Right ventricle myocardium inferior (tissue), 1 donor: Measurements from ENCODE around the gene TSEN34. TPM values are rescaled to one million over a fixed set of nuclear protein-coding genes. Genes with fewer than 3 reads are reported as not detected.
A peak's percentile ranks its signal among the peaks of the same experiment; 100 is the strongest.

ENCODE experiments used
- ATAC-seq: fragments of 200-7000 bp; cut with Tn5 transposase; one replicate; pipeline ENCODE4 v1.9.1; 2020; ENCODE audit warnings: mild to moderate bottlenecking, moderate library complexity
- DNase-seq: peaks from one replicate; pipeline ENCODE4 v3.0.0; 2021; ENCODE audit errors: missing footprints
- intact Hi-C: fragments of 100-400 bp; cut with DNase I; formaldehyde crosslinking; loops from one replicate; pipeline ENCODE4 v1.11.0; 2022
- long read RNA-seq: library from polyadenylated mRNA; unstranded; transcript quantifications from one replicate; pipeline ENCODE4 v2.0.0, GENCODE V29; 2021
- total RNA-seq: library from RNA; stranded (reverse); fragmentation: NEBNext Ultra II Directional; extraction: Animal tissue kit (Norgen Biotek cat#: 25700); gene quantifications from one replicate; pipeline ENCODE4 v1.2.1, GENCODE V29; 2021
- donor health status: DM: no; HTN: yes; CAD: no; lungs with severe emphysema.

TSEN34 gene
- total RNA-seq, result 16.1 TPM
- long read RNA-seq, transcript TSEN34-201 (5 exons, 2,294 nt), result minor isoform, 7 of 22 reads
- long read RNA-seq, transcript TSEN34-203 (4 exons, 1,349 nt), result major isoform, 11 of 22 reads
- long read RNA-seq, partial matches to known transcripts, result 3 of 22 reads
- long read RNA-seq, other reads (novel, unspliced or antisense), result 1 of 22 reads

DNA sequence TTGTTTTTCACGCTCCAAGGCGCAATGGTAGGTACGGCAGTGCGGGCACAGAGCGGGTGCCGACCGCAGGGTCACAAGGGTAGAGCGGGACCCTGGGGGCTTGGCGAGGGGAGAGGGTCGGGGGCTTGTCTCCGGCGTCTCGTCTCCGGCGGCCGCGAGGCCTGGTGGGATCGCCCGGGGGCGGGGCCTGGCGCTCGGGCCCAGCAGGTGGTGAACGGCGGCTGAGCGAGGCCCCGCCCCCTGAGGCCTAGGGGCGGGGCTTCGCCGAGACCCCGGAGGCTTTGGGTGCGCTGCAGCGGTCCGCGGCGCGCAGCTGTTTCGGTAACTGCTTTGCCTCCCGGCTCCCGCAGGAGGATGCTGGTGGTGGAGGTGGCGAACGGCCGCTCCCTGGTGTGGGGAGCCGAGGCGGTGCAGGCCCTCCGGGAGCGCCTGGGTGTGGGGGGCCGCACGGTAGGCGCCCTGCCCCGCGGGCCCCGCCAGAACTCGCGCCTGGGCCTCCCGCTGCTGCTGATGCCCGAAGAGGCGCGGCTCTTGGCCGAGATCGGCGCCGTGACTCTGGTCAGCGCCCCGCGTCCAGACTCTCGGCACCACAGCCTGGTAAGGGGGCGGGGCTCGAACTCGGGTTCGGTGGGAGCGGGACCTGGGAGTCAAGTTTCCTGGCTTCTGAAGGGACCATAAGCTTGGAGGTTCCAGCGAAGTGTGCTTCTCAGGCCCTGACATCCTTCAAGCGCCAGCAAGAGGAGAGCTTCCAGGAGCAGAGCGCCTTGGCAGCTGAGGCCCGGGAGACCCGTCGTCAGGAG, at the start of gene TSEN34:
TSS of gene TSEN34 (plus strand) at position 298 of the 800 bp plus-strand sequence. CDS start at position 355, 57 bp downstream.
- DNase-seq, result peak; percentile 96
- intact Hi-C loops, result loop anchor here (5.0 kb wide), 2 partner anchors 74 to 324 kb away; partner anchors contain the start of genes MYADM, PRPF31 and TFPT
- ATAC-seq, result peak; percentile 47

DNA sequence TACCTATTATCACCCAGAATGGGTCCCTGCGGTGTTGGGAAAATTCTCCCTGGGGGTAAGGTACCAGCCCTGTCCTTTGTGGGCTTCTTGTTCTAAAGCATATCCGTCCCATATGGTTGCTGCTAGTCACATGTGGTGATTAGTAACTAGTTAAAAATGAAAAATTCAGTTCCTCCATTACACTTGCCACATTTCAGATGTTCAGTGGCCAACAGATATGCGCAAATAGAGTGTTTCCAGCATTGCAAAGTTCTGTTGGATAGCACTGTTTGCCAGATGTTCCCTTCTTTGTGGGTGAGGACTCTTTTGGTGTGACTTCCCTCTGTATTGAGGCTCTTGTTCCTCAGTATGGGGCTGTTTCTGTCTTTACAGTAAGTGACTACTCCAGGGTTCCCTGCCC, 49.8 kb upstream of the TSEN34 start:
- intact Hi-C loops, result no loop called here
- no peak for ATAC-seq
- DNase-seq, result no peak

GRCh38 chr19:54142166-54142780, 48.8 kb upstream of the TSEN34 start:
- ATAC-seq, result no peak
- intact Hi-C loops, result no loop called here

DNA sequence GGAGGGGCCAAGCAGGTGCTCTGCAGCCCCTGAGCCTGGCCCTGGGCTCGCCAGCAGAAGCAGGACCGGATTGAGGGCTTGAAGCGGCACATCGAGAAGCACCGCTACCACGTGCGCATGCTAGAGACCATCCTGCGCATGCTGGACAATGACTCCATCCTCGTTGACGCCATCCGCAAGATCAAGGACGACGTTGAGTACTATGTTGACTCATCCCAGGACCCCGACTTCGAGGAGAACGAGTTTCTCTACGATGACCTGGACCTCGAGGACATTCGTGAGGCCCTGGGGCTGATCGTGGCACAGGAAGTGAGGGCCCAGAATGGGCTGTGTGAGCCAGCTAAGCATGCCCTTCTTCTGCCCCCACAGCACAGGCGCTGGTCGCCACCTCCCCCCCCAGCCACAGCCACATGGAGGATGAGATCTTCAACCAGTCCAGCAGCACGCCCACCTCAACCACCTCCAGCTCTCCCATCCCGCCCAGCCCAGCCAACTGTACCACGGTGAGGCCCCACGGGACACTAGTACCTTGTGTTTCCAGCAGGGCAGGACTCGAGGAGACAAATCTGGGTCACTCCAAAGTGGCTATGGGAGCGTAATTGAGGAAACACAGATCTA, 45.5 kb upstream of the TSEN34 start:
- DNase-seq, result no peak
- intact Hi-C loops, result no loop called here
- ATAC-seq, result no peak

More at GRCh38 chr19:54142166-54142780, 48.8 kb upstream of the TSEN34 start:
- DNase-seq, result no peak

DNA sequence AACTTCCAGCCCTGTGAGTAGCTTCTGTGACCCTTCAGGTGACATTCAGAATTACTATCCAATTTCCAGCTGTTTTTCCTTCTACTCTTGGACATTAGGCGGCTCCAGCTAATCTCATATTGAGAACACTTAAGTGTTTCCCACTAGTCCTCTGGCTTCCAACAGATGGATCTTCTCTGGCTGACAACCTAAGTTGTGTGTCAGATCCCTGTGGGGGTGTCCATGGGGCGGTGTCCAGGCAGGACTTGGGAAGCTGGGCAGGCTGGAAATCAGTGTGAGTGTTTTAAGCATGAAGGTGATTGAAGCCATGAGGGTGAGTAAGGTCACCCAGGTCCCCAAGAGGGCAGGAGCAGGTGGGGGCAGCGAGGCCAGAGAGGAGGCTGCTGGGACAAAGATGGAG, 43.4 kb upstream of the TSEN34 start:
- intact Hi-C loops, result no loop called here
- ATAC-seq (peak; percentile 83), DNase-seq (peak; percentile 81)

DNA sequence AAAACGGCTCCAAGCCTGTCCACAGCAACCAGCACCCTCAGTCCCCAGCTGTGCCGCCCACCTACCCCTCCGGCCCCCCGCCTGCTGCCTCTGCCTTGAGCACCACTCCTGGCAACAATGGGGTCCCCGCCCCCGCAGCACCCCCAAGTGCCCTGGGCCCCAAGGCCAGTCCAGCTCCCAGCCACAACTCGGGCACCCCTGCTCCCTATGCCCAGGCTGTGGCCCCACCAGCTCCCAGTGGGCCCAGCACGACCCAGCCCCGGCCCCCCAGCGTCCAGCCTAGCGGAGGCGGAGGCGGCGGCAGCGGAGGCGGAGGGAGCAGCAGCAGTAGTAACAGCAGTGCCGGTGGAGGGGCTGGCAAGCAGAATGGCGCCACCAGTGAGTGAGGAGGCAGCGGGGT, 43.0 kb upstream of the TSEN34 start:
- ATAC-seq (no peak), DNase-seq (no peak)
- intact Hi-C loops, result no loop called here

GRCh38 chr19:54149021-54149812, 41.9 kb upstream of the TSEN34 start:
- no peak for ATAC-seq
- intact Hi-C loops, result no loop called here
- DNase-seq, result no peak

GRCh38 chr19:54151362-54152035, 39.6 kb upstream of the TSEN34 start:
- intact Hi-C loops, result no loop called here
- no peak for ATAC-seq
- no peak for DNase-seq

- intact Hi-C loops, result no loop called here
- DNase-seq (no peak), ATAC-seq (no peak)
These were observed 38.8 kb upstream of the TSEN34 start for GRCh38 chr19:54152267-54152666.

DNA sequence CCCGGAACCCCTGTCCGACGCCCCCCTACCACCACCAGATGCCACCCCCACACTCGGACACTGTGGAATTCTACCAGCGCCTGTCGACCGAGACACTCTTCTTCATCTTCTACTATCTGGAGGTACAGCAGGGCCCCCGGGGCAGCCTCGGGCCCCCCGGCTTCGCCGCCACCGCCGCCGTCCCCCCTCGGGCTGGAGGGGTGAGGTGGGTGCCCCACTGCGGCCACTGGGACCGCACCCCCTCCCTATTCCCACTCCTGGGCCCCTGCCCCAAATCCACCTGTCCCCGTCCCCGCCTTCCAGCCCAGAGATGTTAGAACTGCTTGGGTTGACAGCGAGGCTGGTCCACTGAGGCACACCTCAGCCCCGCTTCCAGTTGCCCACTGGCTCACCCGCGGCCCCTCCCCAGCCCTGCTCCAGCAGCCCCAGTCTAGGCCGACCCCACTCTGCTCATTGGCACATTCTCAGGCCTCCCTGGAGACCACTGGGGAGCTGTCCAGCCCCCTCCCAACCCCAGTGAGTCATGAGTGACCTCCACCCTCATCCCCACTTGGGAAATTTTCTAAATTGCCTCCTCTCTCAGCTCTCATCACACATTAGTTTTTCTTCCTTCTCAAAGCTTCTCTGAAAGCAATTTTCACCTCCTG, 38.1 kb upstream of the TSEN34 start:
- intact Hi-C loops, result no loop called here
- peak; percentile 37 for ATAC-seq
- no peak for DNase-seq

DNA sequence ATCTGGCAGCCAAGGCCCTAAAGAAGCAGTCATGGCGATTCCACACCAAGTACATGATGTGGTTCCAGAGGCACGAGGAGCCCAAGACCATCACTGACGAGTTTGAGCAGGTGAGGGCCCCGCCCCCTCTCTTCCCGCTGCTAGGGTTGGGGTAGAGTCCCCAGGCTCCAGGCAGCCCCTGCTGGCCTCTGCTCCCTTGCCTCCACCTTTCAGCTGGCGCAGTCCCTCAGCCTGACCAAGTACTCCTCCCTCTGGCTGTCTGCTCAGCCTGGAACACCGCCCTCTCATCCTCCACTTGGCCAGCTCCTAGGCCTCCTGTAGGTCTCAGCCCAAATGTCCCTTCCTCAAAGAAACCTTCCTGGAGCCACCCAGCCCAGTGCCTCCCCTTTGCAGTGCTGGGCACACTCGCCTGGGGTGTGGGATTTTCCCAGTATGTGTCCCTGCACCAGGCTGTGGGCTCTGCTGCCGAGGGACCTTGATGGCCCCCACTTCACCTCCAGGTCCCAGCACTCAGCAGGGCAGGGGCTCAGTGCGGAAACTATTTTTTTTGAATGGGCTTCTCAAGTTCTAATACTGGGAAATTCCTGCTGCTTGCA, 37.3 kb upstream of the TSEN34 start:
- DNase-seq (no peak), ATAC-seq (peak; percentile 9)

DNA sequence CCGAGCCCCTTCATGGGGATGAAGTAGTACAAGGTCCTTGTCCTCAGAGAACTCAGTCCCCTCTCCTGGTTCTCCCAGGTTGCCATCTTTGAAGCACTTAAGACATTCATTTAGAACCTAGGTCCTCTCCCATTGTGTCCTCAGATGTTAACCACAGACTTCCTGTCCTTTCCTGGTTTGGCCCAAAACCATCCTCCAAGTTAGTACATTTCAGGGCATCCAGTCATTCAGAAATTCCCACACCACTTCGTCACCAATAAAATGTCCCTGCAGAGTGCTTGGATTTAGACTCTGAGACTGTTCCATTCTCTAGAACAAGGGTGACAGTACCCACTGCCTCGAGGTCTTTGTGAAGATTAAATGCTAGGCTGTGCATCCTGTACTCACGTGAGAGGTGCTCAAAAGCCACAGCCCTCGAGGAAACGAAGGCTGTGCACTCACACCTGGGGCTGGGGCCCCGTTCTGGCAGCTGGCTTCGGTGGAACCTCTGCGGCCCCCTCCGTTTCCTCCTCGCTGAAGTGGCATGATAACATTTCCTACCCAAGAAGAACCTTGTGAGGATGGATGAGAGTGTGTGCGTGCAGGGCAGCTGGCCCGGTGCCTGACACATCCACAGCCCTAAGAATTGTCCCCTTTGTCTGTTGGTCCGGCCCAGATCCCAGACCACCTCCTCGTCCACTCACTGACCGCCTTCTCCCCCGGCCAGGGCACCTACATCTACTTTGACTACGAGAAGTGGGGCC, 36.3 kb upstream of the TSEN34 start:
- ATAC-seq (no peak), DNase-seq (no peak)
- intact Hi-C loops, result no loop called here

More for the DNA sequence above, 37.3 kb upstream of the TSEN34 start:
- intact Hi-C loops, result no loop called here

DNA sequence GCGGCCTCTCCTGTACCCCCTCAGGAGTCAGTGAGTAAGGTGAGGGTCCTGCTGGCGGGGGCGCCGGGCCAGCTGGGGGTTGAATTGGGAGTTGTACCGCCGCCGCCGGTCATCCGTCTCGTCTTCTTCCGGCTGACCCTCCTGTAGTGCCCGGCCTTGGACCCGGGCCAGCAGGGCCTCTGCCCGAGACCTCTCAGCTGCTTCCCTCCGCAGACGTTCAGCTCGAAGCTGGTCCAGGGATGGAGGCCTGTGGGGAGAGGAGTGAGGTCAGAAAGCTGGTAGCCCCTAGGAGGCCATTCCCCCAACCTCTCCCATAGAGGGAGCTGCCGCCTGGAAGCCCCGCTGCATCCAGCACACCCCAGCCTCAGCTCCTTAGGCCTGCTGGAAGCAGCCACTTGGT, 35.4 kb upstream of the TSEN34 start:
- DNase-seq, result no peak
- intact Hi-C loops, result no loop called here
- no peak for ATAC-seq

- no peak for ATAC-seq
- DNase-seq, result no peak
- intact Hi-C loops, result no loop called here
These were observed 34.6 kb upstream of the TSEN34 start for GRCh38 chr19:54156490-54156889.

DNA sequence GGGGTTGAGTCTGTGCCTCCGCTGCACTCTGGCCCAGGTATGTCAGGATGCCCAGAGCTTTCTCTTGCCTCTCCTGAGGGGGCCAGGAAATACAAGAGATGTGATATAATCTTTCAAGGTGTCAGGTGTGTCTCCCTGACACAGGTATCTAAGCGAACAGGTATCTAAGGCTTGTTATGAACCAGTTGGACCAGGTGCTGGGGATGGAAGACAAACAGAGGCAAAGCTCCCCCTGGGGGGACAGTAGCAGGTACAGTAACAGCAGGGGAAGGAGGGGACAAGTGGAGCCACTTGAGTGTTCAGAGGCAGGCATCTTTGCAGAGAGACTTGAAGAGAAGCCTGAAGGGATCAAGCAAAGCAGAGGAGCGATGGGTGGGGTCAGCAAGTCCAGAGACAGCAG, 34.2 kb upstream of the TSEN34 start:
- no peak for ATAC-seq
- no peak for DNase-seq
- intact Hi-C loops, result no loop called here

DNA sequence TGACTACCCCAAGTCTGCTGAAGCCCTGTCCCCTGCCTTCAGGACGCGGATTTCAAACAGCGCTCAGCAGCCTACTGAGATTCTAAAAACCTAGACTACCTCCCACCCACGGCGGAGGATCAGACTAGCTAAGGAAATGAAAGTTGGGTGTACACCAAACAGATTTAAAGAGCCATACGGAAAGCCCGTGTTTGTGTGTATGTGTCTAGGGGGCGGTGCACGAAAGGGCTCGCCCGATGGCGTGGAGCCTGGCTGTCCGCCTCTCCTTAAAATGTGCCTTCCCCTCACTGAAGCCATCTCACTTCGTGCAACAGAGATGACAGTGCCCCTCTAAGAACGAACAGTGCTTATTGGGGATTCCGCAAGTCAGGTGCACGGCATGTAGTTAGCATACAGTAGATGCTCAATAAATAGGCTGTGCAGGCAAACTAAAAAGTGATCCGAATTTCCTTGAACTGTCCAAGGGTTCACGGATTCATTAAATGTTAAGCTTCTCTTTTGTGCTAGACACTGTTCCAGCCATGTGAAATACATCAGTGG, 32.2 kb upstream of the TSEN34 start:
- no peak for ATAC-seq
- intact Hi-C loops, result loop anchor here (1.0 kb wide), 1 partner anchor 22 kb away; the partner anchor contains the start of gene CNOT3
- no peak for DNase-seq
